ENCODE data around the gene FMN1.

DNA sequence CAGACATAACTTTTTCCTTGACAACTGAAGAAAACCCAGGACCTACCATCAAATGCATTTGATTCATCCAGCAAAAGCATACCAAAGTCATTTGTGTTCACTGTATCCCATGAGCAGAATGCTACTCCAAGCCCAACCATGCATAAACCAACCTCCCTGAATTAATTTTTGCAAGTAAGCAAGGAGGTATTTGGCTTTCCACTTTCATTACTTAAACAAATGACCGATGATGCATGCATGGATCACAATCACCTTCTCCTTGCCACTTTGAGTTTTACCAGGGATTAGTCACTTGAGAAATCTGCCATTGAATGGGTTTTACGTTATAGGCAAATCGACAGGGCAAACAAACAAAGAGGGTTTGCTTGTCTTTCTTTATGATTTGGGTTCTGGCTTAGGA is 214.8 kb downstream of the FMN1 start:
- TF ChIP-seq, protein P1, sequence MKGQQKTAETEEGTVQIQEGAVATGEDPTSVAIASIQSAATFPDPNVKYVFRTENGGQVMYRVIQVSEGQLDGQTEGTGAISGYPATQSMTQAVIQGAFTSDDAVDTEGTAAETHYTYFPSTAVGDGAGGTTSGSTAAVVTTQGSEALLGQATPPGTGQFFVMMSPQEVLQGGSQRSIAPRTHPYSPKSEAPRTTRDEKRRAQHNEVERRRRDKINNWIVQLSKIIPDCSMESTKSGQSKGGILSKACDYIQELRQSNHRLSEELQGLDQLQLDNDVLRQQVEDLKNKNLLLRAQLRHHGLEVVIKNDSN (CRISPR knock-in tag; IDR thresholded peaks at IDR 0.05), result no peak
- TF ChIP-seq, protein P2, sequence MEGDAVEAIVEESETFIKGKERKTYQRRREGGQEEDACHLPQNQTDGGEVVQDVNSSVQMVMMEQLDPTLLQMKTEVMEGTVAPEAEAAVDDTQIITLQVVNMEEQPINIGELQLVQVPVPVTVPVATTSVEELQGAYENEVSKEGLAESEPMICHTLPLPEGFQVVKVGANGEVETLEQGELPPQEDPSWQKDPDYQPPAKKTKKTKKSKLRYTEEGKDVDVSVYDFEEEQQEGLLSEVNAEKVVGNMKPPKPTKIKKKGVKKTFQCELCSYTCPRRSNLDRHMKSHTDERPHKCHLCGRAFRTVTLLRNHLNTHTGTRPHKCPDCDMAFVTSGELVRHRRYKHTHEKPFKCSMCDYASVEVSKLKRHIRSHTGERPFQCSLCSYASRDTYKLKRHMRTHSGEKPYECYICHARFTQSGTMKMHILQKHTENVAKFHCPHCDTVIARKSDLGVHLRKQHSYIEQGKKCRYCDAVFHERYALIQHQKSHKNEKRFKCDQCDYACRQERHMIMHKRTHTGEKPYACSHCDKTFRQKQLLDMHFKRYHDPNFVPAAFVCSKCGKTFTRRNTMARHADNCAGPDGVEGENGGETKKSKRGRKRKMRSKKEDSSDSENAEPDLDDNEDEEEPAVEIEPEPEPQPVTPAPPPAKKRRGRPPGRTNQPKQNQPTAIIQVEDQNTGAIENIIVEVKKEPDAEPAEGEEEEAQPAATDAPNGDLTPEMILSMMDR (IDR thresholded peaks at IDR 0.05), result no peak
- TF ChIP-seq ZNF317 (CRISPR knock-in tag; IDR thresholded peaks at IDR 0.05; ENCODE audit: borderline replicate concordance, low read depth) (no peak), ETV6 (CRISPR knock-in tag; IDR thresholded peaks at IDR 0.05) (no peak), ELF4 (CRISPR knock-in tag; IDR thresholded peaks at IDR 0.05; ENCODE audit: low read depth) (no peak), NR3C1 (CRISPR knock-in tag; conservative IDR thresholded peaks at IDR 0.05; ENCODE audit: low read depth) (no peak)
- TF ChIP-seq, protein P3, sequence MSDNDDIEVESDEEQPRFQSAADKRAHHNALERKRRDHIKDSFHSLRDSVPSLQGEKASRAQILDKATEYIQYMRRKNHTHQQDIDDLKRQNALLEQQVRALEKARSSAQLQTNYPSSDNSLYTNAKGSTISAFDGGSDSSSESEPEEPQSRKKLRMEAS (CRISPR knock-in tag; IDR thresholded peaks at IDR 0.05), result no peak
